ENCODE results near the gene REXO4. TPM values are rescaled to one million over a fixed set of nuclear protein-coding genes. Genes with fewer than 3 reads are reported as not detected.
"Not testable (repeated sequence)": the region's sequence is repeated elsewhere in the genome, so short reads cannot be mapped to it uniquely, and the experiment has no call there.

Gene REXO4
- total RNA-seq, 1 donor from 2014 or later = 30.3 TPM

- Mint-ChIP-seq H3K4me1 (ENCODE audit: low read depth) (peaks cover 4% of the 10 kb centered on the region), H3K36me3 (ENCODE audit: insufficient read depth) (no peaks in the 10 kb centered on the region), H3K27me3 (no peaks in the 10 kb centered on the region), H3K4me3 (ENCODE audit: low read depth) (no peak overlapping the region), H3K9me3 (ENCODE audit: low read depth) (no peaks in the 10 kb centered on the region), H3K27ac (no peak overlapping the region)
- no peak for DNase-seq (ENCODE audit: low spot score, unreplicated experiment)
- no peak for TF ChIP-seq CTCF (IDR thresholded peaks at IDR 0.05; ENCODE audit: unreplicated experiment)
These were observed 37.3 kb upstream of the REXO4 start for GRCh38 chr9:133454943-133455673.

- Mint-ChIP-seq H3K36me3 (ENCODE audit: insufficient read depth) (no peaks in the 10 kb centered on the region), H3K27me3 (no peaks in the 10 kb centered on the region), H3K27ac (no peak overlapping the region)
These were observed 36.5 kb upstream of the REXO4 start for GRCh38 chr9:133454325-133454724.

GRCh38 chr9:133453651-133454050 lies 35.8 kb upstream of the REXO4 start:
- no peak overlapping the region for H3K4me3 Mint-ChIP-seq (ENCODE audit: low read depth)
- TF ChIP-seq CTCF (IDR thresholded peaks at IDR 0.05; ENCODE audit: unreplicated experiment) = no peak
- no peak for DNase-seq (ENCODE audit: low spot score, unreplicated experiment)
- H3K27ac Mint-ChIP-seq = no peak overlapping the region
- no peaks in the 10 kb centered on the region for H3K36me3 Mint-ChIP-seq (ENCODE audit: insufficient read depth)
- H3K27me3 Mint-ChIP-seq = no peaks in the 10 kb centered on the region
- no peaks in the 10 kb centered on the region for H3K9me3 Mint-ChIP-seq (ENCODE audit: low read depth)
- H3K4me1 Mint-ChIP-seq (ENCODE audit: low read depth) = peaks cover 4% of the 10 kb centered on the region

More at GRCh38 chr9:133454325-133454724, 36.5 kb upstream of the REXO4 start:
- Mint-ChIP-seq H3K4me1 (ENCODE audit: low read depth) (peaks cover 4% of the 10 kb centered on the region), H3K4me3 (ENCODE audit: low read depth) (no peak overlapping the region), H3K9me3 (ENCODE audit: low read depth) (no peaks in the 10 kb centered on the region)
- TF ChIP-seq CTCF (IDR thresholded peaks at IDR 0.05; ENCODE audit: unreplicated experiment) = no peak
- no peak for DNase-seq (ENCODE audit: low spot score, unreplicated experiment)

- DNase-seq (ENCODE audit: low spot score, unreplicated experiment) = no peak
- Mint-ChIP-seq H3K9me3 (ENCODE audit: low read depth) (no peaks in the 10 kb centered on the region), H3K27ac (peak overlapping the region; percentile 73), H3K36me3 (ENCODE audit: insufficient read depth) (no peaks in the 10 kb centered on the region), H3K4me3 (ENCODE audit: low read depth) (no peak overlapping the region), H3K27me3 (no peaks in the 10 kb centered on the region), H3K4me1 (ENCODE audit: low read depth) (peaks cover 4% of the 10 kb centered on the region)
- no peak for TF ChIP-seq CTCF (IDR thresholded peaks at IDR 0.05; ENCODE audit: unreplicated experiment)
These were observed 34.8 kb upstream of the REXO4 start for GRCh38 chr9:133452562-133452961.

GRCh38 chr9:133451865-133452264 lies 34.1 kb upstream of the REXO4 start:
- H3K27me3 Mint-ChIP-seq; H3K9me3 Mint-ChIP-seq (ENCODE audit: low read depth); H3K36me3 Mint-ChIP-seq (ENCODE audit: insufficient read depth); DNase-seq (ENCODE audit: low spot score, unreplicated experiment); H3K4me3 Mint-ChIP-seq (ENCODE audit: low read depth); H3K4me1 Mint-ChIP-seq (ENCODE audit: low read depth); H3K27ac Mint-ChIP-seq: not testable (repeated sequence)

- Mint-ChIP-seq H3K4me1 (ENCODE audit: low read depth) (peaks cover 4% of the 10 kb centered on the region), H3K4me3 (ENCODE audit: low read depth) (no peak overlapping the region), H3K27ac (no peak overlapping the region), H3K27me3 (peaks cover 7% of the 10 kb centered on the region), H3K36me3 (ENCODE audit: insufficient read depth) (no peaks in the 10 kb centered on the region), H3K9me3 (ENCODE audit: low read depth) (no peaks in the 10 kb centered on the region)
- DNase-seq (ENCODE audit: low spot score, unreplicated experiment) = no peak
- no peak for TF ChIP-seq CTCF (IDR thresholded peaks at IDR 0.05; ENCODE audit: unreplicated experiment)
These were observed 31.9 kb upstream of the REXO4 start for GRCh38 chr9:133449760-133450159.
